ENCODE measurements around the gene RAD51B.

RAD51B gene

GRCh38 chr14:68377006-68377405 is 557.4 kb downstream of the RAD51B start:
- no peak for DNase-seq (ENCODE audit: low read depth, low spot score)
- H3K27ac ChIP-seq = peak overlapping the region; percentile 60

- DNase-seq (ENCODE audit: low read depth, low spot score) = no peak
- H3K27ac ChIP-seq = peak overlapping the region; percentile 60
Measured at GRCh38 chr14:68377459-68377858, 557.9 kb downstream of the RAD51B start.

GRCh38 chr14:68379510-68380328 is 560.1 kb downstream of the RAD51B start:
- H3K27ac ChIP-seq = peak overlapping the region; percentile 49
- no peak for DNase-seq (ENCODE audit: low read depth, low spot score)

- H3K27ac ChIP-seq = peak overlapping the region; percentile 49
Measured at GRCh38 chr14:68380329-68380741, 560.8 kb downstream of the RAD51B start.

GRCh38 chr14:68384335-68384734 is 564.8 kb downstream of the RAD51B start:
- no peak for DNase-seq (ENCODE audit: low read depth, low spot score)
- H3K27ac ChIP-seq = no peak overlapping the region

More at GRCh38 chr14:68380329-68380741, 560.8 kb downstream of the RAD51B start:
- no peak for DNase-seq (ENCODE audit: low read depth, low spot score)

- no peak overlapping the region for H3K27ac ChIP-seq
- no peak for DNase-seq (ENCODE audit: low read depth, low spot score)
Measured at GRCh38 chr14:68384881-68385280, 565.3 kb downstream of the RAD51B start.

GRCh38 chr14:68386446-68386845 is 566.9 kb downstream of the RAD51B start:
- DNase-seq (ENCODE audit: low read depth, low spot score) = no peak
- no peak overlapping the region for H3K27ac ChIP-seq

- DNase-seq (ENCODE audit: low read depth, low spot score) = no peak
- no peak overlapping the region for H3K27ac ChIP-seq
Measured at GRCh38 chr14:68386950-68387779, 567.6 kb downstream of the RAD51B start.

GRCh38 chr14:68389943-68390342 is 570.4 kb downstream of the RAD51B start:
- no peak overlapping the region for H3K27ac ChIP-seq
- no peak for DNase-seq (ENCODE audit: low read depth, low spot score)

GRCh38 chr14:68390741-68391140 is 571.2 kb downstream of the RAD51B start:
- H3K27ac ChIP-seq = no peak overlapping the region
- no peak for DNase-seq (ENCODE audit: low read depth, low spot score)

- H3K27ac ChIP-seq = no peak overlapping the region
- no peak for DNase-seq (ENCODE audit: low read depth, low spot score)
Measured at GRCh38 chr14:68391311-68392014, 571.9 kb downstream of the RAD51B start.

- DNase-seq (ENCODE audit: low read depth, low spot score) = no peak
- H3K27ac ChIP-seq = no peak overlapping the region
Measured at GRCh38 chr14:68392393-68393141, 573.0 kb downstream of the RAD51B start.

- DNase-seq (ENCODE audit: low read depth, low spot score) = no peak
- H3K27ac ChIP-seq = no peak overlapping the region
Measured at GRCh38 chr14:68393259-68393658, 573.7 kb downstream of the RAD51B start.

GRCh38 chr14:68394118-68394763 is 574.7 kb downstream of the RAD51B start:
- DNase-seq (ENCODE audit: low read depth, low spot score) = no peak
- H3K27ac ChIP-seq = no peak overlapping the region

- H3K27ac ChIP-seq = no peak overlapping the region
- no peak for DNase-seq (ENCODE audit: low read depth, low spot score)
Measured at GRCh38 chr14:68394764-68395143, 575.2 kb downstream of the RAD51B start.

GRCh38 chr14:68395604-68396003 is 576.0 kb downstream of the RAD51B start:
- DNase-seq (ENCODE audit: low read depth, low spot score) = no peak
- H3K27ac ChIP-seq = no peak overlapping the region

- no peak overlapping the region for H3K27ac ChIP-seq
- no peak for DNase-seq (ENCODE audit: low read depth, low spot score)
Measured at GRCh38 chr14:68396461-68396860, 576.9 kb downstream of the RAD51B start.

- no peak for DNase-seq (ENCODE audit: low read depth, low spot score)
- H3K27ac ChIP-seq = no peak overlapping the region
Measured at GRCh38 chr14:68397371-68397811, 577.8 kb downstream of the RAD51B start.

GRCh38 chr14:68397822-68398221 is 578.2 kb downstream of the RAD51B start:
- DNase-seq (ENCODE audit: low read depth, low spot score) = no peak
- no peak overlapping the region for H3K27ac ChIP-seq

Measured in epithelial cell of prostate (primary cell).